Activated CD4-positive, alpha-beta memory T cell treated with anti-CD3 and anti-CD28 coated beads, Interleukin-2, amount 10 ng/mL, durations not matched to agents 7 days and 5 days (primary cell): ENCODE measurements around the gene AJM1. TPM values are rescaled to one million over a fixed set of nuclear protein-coding genes. Genes with fewer than 3 reads are reported as not detected.

Experiments
- CTCF ChIA-PET: fragments of 350-600 bp; sonication (Branson Sonifier 250); formaldehyde crosslinking; loops from one replicate; lab custom pipeline; 2021; ENCODE audit warnings: antibody characterized with exemption, inconsistent platforms; lab: Charles Lee
- POLR2A ChIA-PET: fragments of 350-600 bp; sonication (Branson Sonifier 250); formaldehyde crosslinking; loops from one replicate; lab custom pipeline; 2021; ENCODE audit warnings: antibody characterized with exemption; lab: Charles Lee
- DNase-seq: peaks from one replicate; pipeline ENCODE4 v3.0.0-alpha.2; 2020
- H3K27ac Mint-ChIP-seq: one replicate; pipeline ENCODE4 v1.8.0; 2021; ENCODE audit warnings: mild to moderate bottlenecking, mixed read lengths
- H3K27me3 Mint-ChIP-seq: one replicate; pipeline ENCODE4 v1.8.0; 2021; ENCODE audit warnings: mixed read lengths
- H3K36me3 Mint-ChIP-seq: one replicate; pipeline ENCODE4 v1.8.0; 2021; ENCODE audit warnings: low read depth, mixed read lengths
- H3K4me1 Mint-ChIP-seq: one replicate; pipeline ENCODE4 v1.8.0; 2021; ENCODE audit warnings: mixed read lengths
- H3K4me3 Mint-ChIP-seq: one replicate; pipeline ENCODE4 v1.8.0; 2021; ENCODE audit warnings: mild to moderate bottlenecking, mixed read lengths
- H3K9me3 Mint-ChIP-seq: one replicate; pipeline ENCODE4 v1.8.0; 2021; ENCODE audit warnings: mixed read lengths
- total RNA-seq, 2 experiments: library from RNA; stranded (reverse); gene quantifications; one replicate each; pipeline ENCODE4 v1.2.3, GENCODE V29; 2021

Gene AJM1
- total RNA-seq, 2 experiments from 2014 or later, result 8.7 TPM

DNA sequence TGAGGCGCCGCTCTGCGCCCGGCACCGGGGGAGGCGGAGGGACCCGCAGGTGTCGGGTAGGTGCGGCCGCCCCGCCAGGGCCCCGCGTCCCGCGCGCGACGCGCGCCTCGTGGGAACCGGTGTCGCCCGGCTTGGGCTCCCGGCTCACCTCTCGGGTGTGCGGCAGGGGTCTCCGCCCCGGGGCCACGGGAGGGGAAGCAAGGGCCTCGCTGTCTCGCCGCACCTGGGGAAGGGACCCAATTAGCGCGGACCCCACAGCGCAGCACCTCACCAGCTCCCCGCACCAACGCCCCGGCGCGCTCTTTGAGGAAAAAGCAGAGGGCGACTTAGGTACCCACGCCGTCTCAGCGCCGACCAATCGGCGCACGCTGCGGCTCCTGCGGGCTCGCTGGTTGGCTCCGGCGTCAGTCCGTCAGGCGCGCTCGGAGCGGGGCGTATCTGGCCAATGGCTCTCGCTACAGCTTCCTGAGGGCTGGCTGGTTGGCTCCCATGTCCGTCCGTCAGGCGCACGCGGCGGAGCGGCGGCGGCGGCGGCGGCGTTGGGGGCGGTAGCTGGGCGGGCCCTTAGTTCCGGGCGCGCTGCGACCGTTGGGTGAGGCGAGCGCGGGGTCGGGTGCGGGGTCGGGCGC is 43.8 kb downstream of the AJM1 start, which contains the start of gene TRAF2:
TRAF2 (plus strand) TSS at position 567 of the 629 bp plus-strand sequence. CDS start 12,225 bp downstream, outside the sequence.
- POLR2A ChIA-PET, result interaction anchor here (0.5 to 3.5 kb wide), 13 partner anchors 12 to 159 kb away, joined by 3 to 40 read pairs (median 4); partner anchors contain the start of genes EDF1 and PAXX
- CTCF ChIA-PET, result interaction anchor here (0.8 to 1.4 kb wide), 8 partner anchors 16 to 210 kb away, joined by 3 to 12 read pairs (median 4); partner anchors contain the start of genes ABCA2 and AJM1
- H3K4me3 Mint-ChIP-seq, result peak within 1 kb of the TSS; percentile 91

DNA sequence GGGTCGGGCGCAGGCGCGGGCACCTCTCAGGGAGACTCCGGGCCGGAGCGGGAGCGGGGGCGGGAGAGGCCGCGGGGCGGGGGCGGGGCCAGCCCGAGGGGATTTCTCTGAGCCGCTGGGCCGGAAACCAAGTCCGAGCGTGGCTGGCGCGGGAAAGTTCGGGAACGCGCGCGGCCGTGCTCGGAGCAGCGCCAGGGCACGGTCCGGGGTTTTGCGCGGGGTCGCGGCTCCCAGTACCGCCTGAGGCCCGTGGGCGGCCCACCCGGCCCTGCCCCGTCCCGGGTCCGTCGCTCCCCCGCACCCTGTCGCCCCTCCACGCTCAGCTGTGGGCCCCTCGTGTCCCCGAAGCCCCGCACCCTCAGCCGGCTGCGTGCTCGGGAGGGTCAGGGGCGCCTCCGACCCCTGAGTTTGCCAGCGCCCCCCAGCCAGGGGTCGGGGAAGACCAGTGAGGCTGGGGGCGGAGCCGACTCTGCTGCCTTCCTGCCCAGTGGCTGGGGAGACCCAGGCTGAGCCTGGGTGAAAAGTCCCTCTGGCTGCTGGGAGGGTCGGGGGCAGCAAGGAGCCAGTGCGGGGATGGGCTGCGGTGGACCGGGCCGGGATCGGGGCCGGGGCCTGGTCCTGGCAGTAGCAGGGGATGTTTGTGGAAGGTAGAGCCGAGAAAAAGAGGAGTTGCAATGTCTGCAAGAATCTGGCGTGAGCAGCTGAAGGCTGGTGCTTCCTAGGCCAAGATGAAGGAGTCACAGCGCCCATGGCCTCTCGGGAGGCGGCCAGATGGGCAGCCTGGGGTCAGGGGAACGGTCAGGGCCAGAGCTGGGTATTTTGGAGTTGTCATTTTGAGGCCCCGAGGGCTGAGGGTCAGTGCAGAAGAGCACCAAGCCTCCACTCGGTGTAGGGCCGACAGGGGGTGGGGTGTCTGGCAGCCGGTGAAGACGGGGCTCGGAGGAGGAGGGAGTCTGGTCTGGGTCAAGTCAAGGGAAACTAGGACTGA is 44.6 kb downstream of the AJM1 start:
- H3K4me3 Mint-ChIP-seq, result peak overlapping the region; percentile 91
- ChIA-PET POLR2A (interaction anchor here (0.8 to 3.5 kb wide), 15 partner anchors 8 to 160 kb away, joined by 3 to 40 read pairs (median 4); partner anchors contain the start of genes AJM1, EDF1, FBXW5 and PAXX), CTCF (interaction anchor here (0.8 to 2.0 kb wide), 8 partner anchors 15 to 209 kb away, joined by 3 to 12 read pairs (median 6); partner anchors contain the start of genes ABCA2 and AJM1)
- H3K4me1 Mint-ChIP-seq, result peaks cover 44% of the 10 kb centered on the region
- DNase-seq, result peak; percentile 46
- peak overlapping the region; percentile 81 for H3K27ac Mint-ChIP-seq
- H3K36me3 Mint-ChIP-seq, result peaks cover 18% of the 10 kb centered on the region
- no peaks in the 10 kb centered on the region for H3K9me3 Mint-ChIP-seq
- H3K27me3 Mint-ChIP-seq, result no peaks in the 10 kb centered on the region

More for the DNA sequence above, 43.8 kb downstream of the AJM1 start, which contains the start of gene TRAF2:
- peaks cover 15% of the 10 kb centered on the region for H3K36me3 Mint-ChIP-seq
- H3K4me1 Mint-ChIP-seq, result peaks cover 52% of the 10 kb centered on the region
- peak; percentile 98 for DNase-seq
- H3K9me3 Mint-ChIP-seq, result no peaks in the 10 kb centered on the region
- no peaks in the 10 kb centered on the region for H3K27me3 Mint-ChIP-seq
- peak within 1 kb of the TSS; percentile 81 for H3K27ac Mint-ChIP-seq

DNA sequence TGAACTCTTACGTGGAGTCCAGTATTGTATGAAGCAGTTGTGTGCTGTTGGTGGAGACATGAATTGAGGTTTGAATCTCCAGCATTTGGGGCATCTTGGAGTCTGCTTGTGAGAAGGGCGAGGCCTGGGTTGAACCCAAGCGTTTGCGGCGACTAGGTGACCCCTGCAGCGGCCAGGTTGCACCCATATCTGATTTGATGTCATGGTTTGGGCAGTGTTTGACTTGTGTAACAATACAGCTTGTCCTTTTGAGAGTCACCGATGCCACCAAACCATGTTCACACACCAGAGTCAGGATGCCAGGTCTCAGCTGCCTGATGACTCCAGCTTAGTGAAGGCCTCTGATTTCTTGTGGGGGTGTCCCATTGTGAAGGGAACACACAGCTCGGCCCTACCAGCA is 46.2 kb downstream of the AJM1 start:
- Mint-ChIP-seq H3K27me3 (no peaks in the 10 kb centered on the region), H3K4me3 (no peak overlapping the region), H3K9me3 (no peaks in the 10 kb centered on the region), H3K36me3 (peaks cover 16% of the 10 kb centered on the region), H3K27ac (no peak overlapping the region), H3K4me1 (peaks cover 36% of the 10 kb centered on the region)
- POLR2A ChIA-PET, result interaction anchor here (1.1 to 3.5 kb wide), 4 partner anchors 13 to 88 kb away, joined by 3 to 40 read pairs (median 3); partner anchors contain the start of genes FBXW5 and PTGDS
- no peak for DNase-seq
- CTCF ChIA-PET, result interaction anchor here (0.5 to 2.0 kb wide), 2 partner anchors 146 to 148 kb away, joined by 6 read pairs; no protein-coding TSS in a partner anchor

DNA sequence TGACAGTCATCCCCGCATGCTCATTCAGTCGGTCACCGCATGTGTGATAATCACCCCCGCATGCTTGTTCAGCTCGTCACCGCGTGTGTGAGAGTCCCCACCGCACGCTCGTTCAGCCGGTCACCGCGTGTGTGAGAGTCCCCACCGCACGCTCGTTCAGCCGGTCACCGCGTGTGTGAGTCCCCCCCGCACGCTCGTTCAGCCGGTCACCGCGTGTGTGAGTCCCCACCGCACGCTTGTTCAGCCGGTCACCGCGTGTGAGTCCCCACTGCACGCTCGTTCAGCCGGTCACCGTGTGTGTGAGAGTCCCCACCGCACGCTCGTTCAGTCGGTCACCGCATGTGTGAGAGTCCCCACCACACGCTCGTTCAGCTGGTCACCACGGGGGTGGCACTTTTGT is 47.6 kb downstream of the AJM1 start:
- no peak for DNase-seq
- CTCF ChIA-PET, result no interaction called here
- peaks cover 27% of the 10 kb centered on the region for H3K36me3 Mint-ChIP-seq
- POLR2A ChIA-PET, result no interaction called here
- no peaks in the 10 kb centered on the region for H3K9me3 Mint-ChIP-seq
- peaks cover 35% of the 10 kb centered on the region for H3K4me1 Mint-ChIP-seq
- no peak overlapping the region for H3K27ac Mint-ChIP-seq
- no peaks in the 10 kb centered on the region for H3K27me3 Mint-ChIP-seq
- H3K4me3 Mint-ChIP-seq, result no peak overlapping the region

DNA sequence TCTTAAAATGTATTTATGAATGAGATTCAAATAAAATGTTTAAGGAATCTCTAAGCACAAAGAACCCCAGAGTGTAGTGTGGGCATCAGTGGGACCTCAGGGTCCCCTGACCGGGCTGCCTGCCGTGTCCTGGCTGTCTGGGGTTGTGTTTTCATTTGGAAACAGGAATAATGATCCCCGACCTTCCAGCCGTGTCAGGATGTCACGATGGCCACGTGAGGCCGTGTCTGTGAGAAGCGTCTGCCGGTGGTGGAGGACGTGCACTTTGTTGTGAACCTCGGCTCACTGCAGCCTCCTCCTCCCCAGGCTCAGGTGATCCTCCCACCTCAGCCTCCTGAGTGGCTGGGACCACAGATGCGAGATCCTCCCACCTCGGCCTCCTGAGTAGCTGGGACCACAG is 48.4 kb downstream of the AJM1 start:
- DNase-seq, result no peak
- Mint-ChIP-seq H3K4me3 (no peak overlapping the region), H3K9me3 (no peaks in the 10 kb centered on the region), H3K4me1 (peaks cover 29% of the 10 kb centered on the region), H3K27me3 (no peaks in the 10 kb centered on the region), H3K27ac (no peak overlapping the region), H3K36me3 (peaks cover 27% of the 10 kb centered on the region)
- CTCF ChIA-PET, result no interaction called here
- POLR2A ChIA-PET, result no interaction called here

Other genes with a start within 250 kb of the AJM1 start
- gene EGFL7, start 179.6 kb upstream of the AJM1 start, total RNA-seq, result under 1 TPM; 0.28 to 0.30 TPM
- gene AGPAT2, start 155.0 kb upstream of the AJM1 start, total RNA-seq, result 10 to 100 TPM; 17.2 to 18.8 TPM
- under 1 TPM; 0.15 to 0.18 TPM for gene DIPK1B, start 129.9 kb upstream of the AJM1 start, total RNA-seq
- gene LCN10, start 99.5 kb upstream of the AJM1 start, total RNA-seq, result not detected
- under 1 TPM in 1 of 2 experiments, not detected in 1; 0.40 TPM for gene LCN6, start 94.0 kb upstream of the AJM1 start, total RNA-seq
- gene LCN8, start 84.2 kb upstream of the AJM1 start, total RNA-seq, result not detected
- gene LCN15, start 78.0 kb upstream of the AJM1 start, total RNA-seq, result not detected
- 10 to 100 TPM; 39.6 to 42.9 TPM for gene TMEM141, start 51.1 kb upstream of the AJM1 start, total RNA-seq
- gene CCDC183, start 46.1 kb upstream of the AJM1 start, total RNA-seq, result 1 to 10 TPM in 1 of 2 experiments, under 1 TPM in 1; 0.96 to 1.4 TPM
- 10 to 100 TPM; 96.0 to 96.2 TPM for gene RABL6, start 34.5 kb upstream of the AJM1 start, total RNA-seq
- gene PHPT1, start 6.9 kb downstream of the AJM1 start, total RNA-seq, result 10 to 100 TPM; 82.3 to 85.4 TPM
- gene MAMDC4, start 9.9 kb downstream of the AJM1 start, total RNA-seq, result 10 to 100 TPM; 12.5 to 13.6 TPM
- 100 to 1,000 TPM; 301 to 316 TPM for gene EDF1, start 23.8 kb downstream of the AJM1 start, total RNA-seq
- gene TRAF2, start 44.0 kb downstream of the AJM1 start, total RNA-seq, result 10 to 100 TPM; 43.6 to 45.7 TPM
- gene FBXW5, start 102.3 kb downstream of the AJM1 start, total RNA-seq, result 100 to 1,000 TPM; 118 to 119 TPM
- 1 to 10 TPM; 1.5 to 3.2 TPM for gene C8G, start 102.8 kb downstream of the AJM1 start, total RNA-seq
- 1 to 10 TPM; 2.5 to 2.9 TPM for gene LCN12, start 109.8 kb downstream of the AJM1 start, total RNA-seq
- gene PTGDS, start 135.0 kb downstream of the AJM1 start, total RNA-seq, result 10 to 100 TPM; 44.2 to 45.4 TPM
- 1 to 10 TPM in 1 of 2 experiments, under 1 TPM in 1; 0.98 to 1.0 TPM for gene LCNL1, start 140.5 kb downstream of the AJM1 start, total RNA-seq
- gene PAXX, start 149.9 kb downstream of the AJM1 start, total RNA-seq, result 10 to 100 TPM; 64.4 to 68.5 TPM
- 1 to 10 TPM; 3.7 to 4.9 TPM for gene CLIC3, start 154.1 kb downstream of the AJM1 start, total RNA-seq
- 10 to 100 TPM; 55.5 to 65.9 TPM for gene ABCA2, start 185.8 kb downstream of the AJM1 start, total RNA-seq
- gene FUT7, start 189.6 kb downstream of the AJM1 start, total RNA-seq, result 10 to 100 TPM in 1 of 2 experiments, 1 to 10 TPM in 1; 9.9 to 10.4 TPM
- gene NPDC1, start 203.7 kb downstream of the AJM1 start, total RNA-seq, result 10 to 100 TPM; 82.8 to 89.2 TPM
- under 1 TPM; 0.15 to 0.40 TPM for gene ENTPD2, start 211.6 kb downstream of the AJM1 start, total RNA-seq
- 10 to 100 TPM; 26.8 to 27.0 TPM for gene SAPCD2, start 228.1 kb downstream of the AJM1 start, total RNA-seq
- 10 to 100 TPM; 20.2 to 21.9 TPM for gene UAP1L1, start 235.0 kb downstream of the AJM1 start, total RNA-seq
- 10 to 100 TPM; 51.4 to 51.9 TPM for gene MAN1B1, start 244.5 kb downstream of the AJM1 start, total RNA-seq